Left renal cortex interstitium (tissue), 4 donors: ENCODE measurements around the gene ITGB4. TPM values are rescaled to one million over a fixed set of nuclear protein-coding genes. Genes with fewer than 3 reads are reported as not detected.

ENCODE experiments used
- DNase-seq, 4 donors: peaks; one replicate each; pipeline ENCODE4 v3.0.0-alpha.2; 2013; ENCODE audit warnings: low read depth in 4 of 4, low spot score in 2 of 4, missing footprints in 1 of 4
- polyA plus RNA-seq, 4 donors: library from polyadenylated mRNA; unstranded; fragments of 120-200 nt; gene quantifications; one replicate each; pipeline ENCODE4 v1.2.1, GENCODE V29; 2013; ENCODE audit not compliant: insufficient read length in 4 of 4

Gene ITGB4
- polyA plus RNA-seq, 4 donors = 11.3 to 16.5 (median 11.6) TPM

GRCh38 chr17:75730065-75730464 lies 8.8 kb downstream of the ITGB4 start:
- no peak for DNase-seq

- no peak for DNase-seq
These were observed 9.9 kb downstream of the ITGB4 start for GRCh38 chr17:75731086-75731715.

GRCh38 chr17:75731716-75732498 lies 10.6 kb downstream of the ITGB4 start:
- DNase-seq = no peak

GRCh38 chr17:75733471-75733870 lies 12.2 kb downstream of the ITGB4 start:
- DNase-seq = no peak

GRCh38 chr17:75734674-75735294 lies 13.5 kb downstream of the ITGB4 start:
- DNase-seq = no peak

- DNase-seq = no peak
These were observed 15.0 kb downstream of the ITGB4 start for GRCh38 chr17:75736173-75736835.

- no peak for DNase-seq
These were observed 16.1 kb downstream of the ITGB4 start for GRCh38 chr17:75737133-75737962.

- DNase-seq = no peak
These were observed 17.1 kb downstream of the ITGB4 start for GRCh38 chr17:75738218-75738802.

GRCh38 chr17:75739174-75739573 lies 17.9 kb downstream of the ITGB4 start:
- no peak for DNase-seq

- DNase-seq = no peak
These were observed 18.5 kb downstream of the ITGB4 start for GRCh38 chr17:75739801-75740200.

GRCh38 chr17:75740215-75740614 lies 19.0 kb downstream of the ITGB4 start:
- no peak for DNase-seq

GRCh38 chr17:75740631-75741077 lies 19.4 kb downstream of the ITGB4 start:
- no peak for DNase-seq

GRCh38 chr17:75742337-75742736 lies 21.1 kb downstream of the ITGB4 start:
- DNase-seq = no peak

- DNase-seq = no peak
These were observed 22.5 kb downstream of the ITGB4 start for GRCh38 chr17:75743625-75744206.

- no peak for DNase-seq
These were observed 27.4 kb downstream of the ITGB4 start for GRCh38 chr17:75748706-75749105.

GRCh38 chr17:75749545-75750389 lies 28.5 kb downstream of the ITGB4 start:
- no peak for DNase-seq

- DNase-seq = no peak
These were observed 29.6 kb downstream of the ITGB4 start for GRCh38 chr17:75750661-75751423.
